OCI-LY3 (cell line): ENCODE data around the gene GTPBP10.

Experiments
- CTCF ChIP-seq: fragments of 200-600, 300-600 bp; sonication (generic); IDR thresholded peaks from 2 replicates; pipeline ENCODE4 v1.5.1; 2014; ENCODE audit warnings: antibody characterized with exemption, low read length, low read depth
- EZH2phosphoT487 ChIP-seq: fragments of 200-600 bp; shearing (Covaris generic); IDR thresholded peaks from 2 replicates; pipeline ENCODE4 v1.6.1; 2018; ENCODE audit warnings: antibody characterized with exemption, mixed run types, low read depth

GRCh38 chr7:90432752-90433151, 86.2 kb downstream of the GTPBP10 start:
- TF ChIP-seq CTCF (no peak), EZH2phosphoT487 (no peak)
